ENCODE measurements around the gene PDS5A.

GRCh38 chr4:39998659-39999345 lies 21.1 kb upstream of the PDS5A start:
- TF ChIP-seq CTCF (IDR thresholded peaks at IDR 0.05) = no peak
- no peak for TF ChIP-seq EZH2 (IDR thresholded peaks at IDR 0.05)
- TF ChIP-seq EZH2phosphoT487 (IDR thresholded peaks at IDR 0.05) = no peak

All from neural progenitor cell (in vitro differentiated cells).